Activated CD8-positive, alpha-beta memory T cell treated with anti-CD3 and anti-CD28 coated beads, Interleukin-2, amount 10 ng/mL, durations not matched to agents 7 days and 5 days (primary cell): ENCODE results near the gene GATAD1. TPM values are rescaled to one million over a fixed set of nuclear protein-coding genes. Genes with fewer than 3 reads are reported as not detected.

Source experiments
- ATAC-seq: fragments of 150-1000 bp; cut with Tn5 transposase; one replicate; pipeline ENCODE4 v1.10.0; 2021; ENCODE audit warnings: moderate library complexity
- CTCF ChIA-PET: fragments of 350-600 bp; sonication (Branson Sonifier 250); formaldehyde crosslinking; loops from one replicate; lab custom pipeline; 2021; ENCODE audit warnings: antibody characterized with exemption; lab: Charles Lee
- DNase-seq: peaks from one replicate; pipeline ENCODE4 v3.0.0-alpha.2; 2020
- H3K27ac Mint-ChIP-seq: one replicate; pipeline ENCODE4 v1.8.0; 2021; ENCODE audit warnings: mild to moderate bottlenecking, mixed read lengths
- H3K27me3 Mint-ChIP-seq: one replicate; pipeline ENCODE4 v1.8.0; 2021; ENCODE audit warnings: mixed read lengths
- H3K36me3 Mint-ChIP-seq: one replicate; pipeline ENCODE4 v1.8.0; 2021; ENCODE audit warnings: mild to moderate bottlenecking, mixed read lengths
- H3K4me1 Mint-ChIP-seq: one replicate; pipeline ENCODE4 v1.8.0; 2021; ENCODE audit warnings: mixed read lengths
- H3K4me3 Mint-ChIP-seq: one replicate; pipeline ENCODE4 v1.8.0; 2021; ENCODE audit warnings: mild to moderate bottlenecking, moderate library complexity, mixed read lengths
- H3K9me3 Mint-ChIP-seq: one replicate; pipeline ENCODE4 v1.8.0; 2022; ENCODE audit warnings: low read depth, mixed read lengths
- total RNA-seq, 2 experiments: library from RNA; stranded (reverse); gene quantifications; one replicate each; pipeline ENCODE4 v1.2.3, GENCODE V29; 2021

GATAD1 gene
- total RNA-seq, 2 experiments from 2014 or later, result 18.3 to 21.0 TPM

DNA sequence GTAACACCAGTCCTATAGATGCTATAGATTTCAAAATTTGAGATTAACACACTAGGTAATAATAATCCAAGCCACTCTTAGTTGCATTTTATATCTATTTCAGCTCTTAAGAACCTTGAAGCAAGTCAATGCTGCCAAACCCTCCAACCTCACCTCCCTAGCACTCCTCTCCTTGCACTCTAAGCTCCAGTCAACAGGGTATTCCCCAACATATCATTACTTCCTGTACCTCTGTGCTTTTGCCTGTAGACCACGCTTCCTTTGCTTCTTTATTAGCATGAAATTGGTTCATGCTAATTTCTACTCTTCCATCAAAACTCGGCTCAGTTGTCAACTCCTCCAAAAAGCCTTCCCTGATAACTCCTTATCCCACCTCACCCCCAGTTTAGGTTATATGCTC is 56.5 kb downstream of the GATAD1 start:
- no peak overlapping the region for H3K27ac Mint-ChIP-seq
- DNase-seq (no peak), ATAC-seq (no peak)
- CTCF ChIA-PET, result no interaction called here
- H3K36me3 Mint-ChIP-seq, result peaks cover 30% of the 10 kb centered on the region
- H3K4me3 Mint-ChIP-seq, result no peak overlapping the region
- H3K27me3 Mint-ChIP-seq, result no peaks in the 10 kb centered on the region
- H3K4me1 Mint-ChIP-seq, result peaks cover 16% of the 10 kb centered on the region
- no peaks in the 10 kb centered on the region for H3K9me3 Mint-ChIP-seq

DNA sequence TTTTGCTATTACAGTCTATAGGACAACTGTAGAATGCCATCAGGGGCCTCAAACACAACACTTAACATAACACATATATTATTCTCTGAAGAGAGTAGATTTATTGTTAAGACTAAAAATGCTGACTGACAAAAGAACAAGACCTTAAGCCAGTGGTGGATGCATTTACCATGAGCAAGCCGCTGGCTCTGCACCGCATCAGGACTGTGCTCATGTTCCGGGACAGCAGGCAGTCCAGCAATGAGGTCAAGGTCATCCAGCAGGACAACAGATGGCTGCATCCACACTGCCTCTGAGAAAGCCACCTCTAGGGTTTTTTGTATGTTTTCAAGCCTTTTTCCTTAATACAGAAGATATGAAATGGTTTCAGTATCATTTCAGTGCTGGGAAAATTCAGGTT is 57.3 kb downstream of the GATAD1 start:
- DNase-seq (no peak), ATAC-seq (no peak)
- CTCF ChIA-PET, result no interaction called here
- no peaks in the 10 kb centered on the region for H3K9me3 Mint-ChIP-seq
- H3K36me3 Mint-ChIP-seq, result peaks cover 25% of the 10 kb centered on the region
- H3K27ac Mint-ChIP-seq, result no peak overlapping the region
- no peak overlapping the region for H3K4me3 Mint-ChIP-seq
- H3K4me1 Mint-ChIP-seq, result peaks cover 10% of the 10 kb centered on the region
- H3K27me3 Mint-ChIP-seq, result no peaks in the 10 kb centered on the region

DNA sequence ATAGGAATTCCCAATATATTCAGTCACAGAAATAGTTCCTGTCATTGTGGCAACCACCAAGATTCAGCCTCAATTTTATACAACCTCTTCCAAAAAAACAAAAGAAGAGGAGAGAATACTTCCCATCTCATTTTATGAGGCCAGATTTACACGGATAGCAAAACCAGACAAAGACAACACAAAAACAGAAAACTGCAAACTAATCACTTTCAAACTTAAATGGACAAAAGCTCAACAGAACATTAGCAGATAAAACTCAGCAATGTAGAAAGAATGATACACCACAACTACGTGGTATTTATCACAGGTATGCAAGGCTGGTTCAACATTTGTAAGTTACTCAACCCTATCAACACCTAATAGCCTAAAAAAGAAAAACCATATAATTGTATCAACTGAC is 59.1 kb downstream of the GATAD1 start:
- ATAC-seq (no peak), DNase-seq (no peak)
- Mint-ChIP-seq H3K27me3 (no peaks in the 10 kb centered on the region), H3K4me1 (peaks cover 10% of the 10 kb centered on the region), H3K27ac (no peak overlapping the region), H3K4me3 (no peak overlapping the region), H3K36me3 (peaks cover 17% of the 10 kb centered on the region), H3K9me3 (no peaks in the 10 kb centered on the region)
- CTCF ChIA-PET, result interaction anchor here (1.5 kb wide), 1 partner anchor 9 kb away, joined by 3 read pairs; no protein-coding TSS in a partner anchor

DNA sequence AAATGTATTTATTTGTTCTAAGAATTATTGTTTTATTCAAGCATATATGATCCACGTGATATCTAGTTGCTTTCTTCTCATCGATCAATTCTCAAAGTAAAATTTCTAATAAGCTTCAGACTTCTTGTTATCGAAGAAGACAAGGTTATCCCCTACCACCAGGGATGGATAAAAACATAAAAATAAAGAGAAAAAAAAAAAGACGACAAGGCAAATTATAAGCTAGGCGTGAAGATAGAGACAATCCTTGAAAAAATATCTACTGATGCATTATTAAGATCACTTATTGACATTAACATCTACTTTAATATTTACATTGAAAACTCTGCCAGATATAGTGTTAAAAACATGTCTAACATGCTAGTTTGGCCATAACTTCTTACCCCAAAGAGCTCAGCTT is 61.7 kb downstream of the GATAD1 start:
- peaks cover 16% of the 10 kb centered on the region for H3K36me3 Mint-ChIP-seq
- DNase-seq (no peak), ATAC-seq (no peak)
- CTCF ChIA-PET, result no interaction called here
- no peaks in the 10 kb centered on the region for H3K9me3 Mint-ChIP-seq
- peaks cover 4% of the 10 kb centered on the region for H3K4me1 Mint-ChIP-seq
- no peaks in the 10 kb centered on the region for H3K27me3 Mint-ChIP-seq
- no peak overlapping the region for H3K4me3 Mint-ChIP-seq
- no peak overlapping the region for H3K27ac Mint-ChIP-seq

Other genes starting within 250 kb of the GATAD1 start
- 10 to 100 TPM; 45.4 to 46.4 TPM for gene KRIT1, start 201.6 kb upstream of the GATAD1 start, total RNA-seq
- 10 to 100 TPM; 55.2 to 73.3 TPM for gene ANKIB1, start 201.5 kb upstream of the GATAD1 start, total RNA-seq
- not detected for gene ERVW-1, start 30.5 kb downstream of the GATAD1 start, total RNA-seq
- 10 to 100 TPM; 16.8 to 18.4 TPM for gene PEX1, start 81.0 kb downstream of the GATAD1 start, total RNA-seq
- 10 to 100 TPM; 18.5 to 19.0 TPM for gene RBM48, start 81.3 kb downstream of the GATAD1 start, total RNA-seq
- 10 to 100 TPM; 30.8 to 35.9 TPM for gene FAM133B, start 142.9 kb downstream of the GATAD1 start, total RNA-seq